A549 (cell line): Measurements from ENCODE around the gene WNT2B. TPM values are rescaled to one million over a fixed set of nuclear protein-coding genes. Genes with fewer than 3 reads are reported as not detected.

Experiments used
- ATAC-seq, 2 experiments: fragments of 200-7000 bp in 1 of 2; fragments of >200 bp in 1 of 2; cut with Nextera tagmentation in 1 of 2; cut with Tn5 transposase in 1 of 2; 3 replicates each; pipeline versions ENCODE4 v1.8.0 to v1.9.1; 2018 to 2020; ENCODE audit warnings: mild to moderate bottlenecking in 1 of 2, moderate library complexity in 1 of 2
- CTCF ChIA-PET: fragments of 300-600 bp; sonication (Branson Sonifier 250); formaldehyde crosslinking; extraction: SDS; loops from one replicate; lab custom pipeline; 2021; ENCODE audit warnings: antibody characterized with exemption, inconsistent platforms; lab: Yijun Ruan, JAX
- POLR2A ChIA-PET: fragments of 350-600 bp; formaldehyde crosslinking; extraction: SDS; loops from one replicate; lab custom pipeline; 2021; ENCODE audit warnings: antibody characterized with exemption, inconsistent platforms; lab: Yijun Ruan, JAX
- DNase-seq, 2 experiments: peaks; one replicate each; pipeline versions ENCODE4 v3.0.0 to v3.0.0-alpha.2; 2011 to 2016; ENCODE audit warnings: low read depth in 1 of 2, low spot score in 1 of 2
- FAIRE-seq: peaks from 2 replicates; lab custom pipeline; 2011; peaks lifted over from hg19 to GRCh38; lab: Jason Lieb, UNC
- H3K27ac ChIP-seq, 2 experiments: fragments of >200 bp; sonication (Bioruptor Twin); formaldehyde crosslinking; 3 replicates each; pipeline ENCODE4 v1.5.1; 2016 to 2017
- H3K4me1 ChIP-seq: fragments of >200 bp; sonication (Bioruptor Twin); formaldehyde crosslinking; 3 replicates; pipeline ENCODE4 v1.6.1; 2016
- H3K4me2 ChIP-seq: fragments of >200 bp; sonication (Bioruptor Twin); formaldehyde crosslinking; 3 replicates; pipeline ENCODE4 v1.6.1; 2016
- H3K4me3 ChIP-seq: fragments of >200 bp; sonication (Bioruptor Twin); formaldehyde crosslinking; 3 replicates; pipeline ENCODE4 v1.5.1; 2016
- H3K9me3 ChIP-seq: fragments of >200 bp; sonication (Bioruptor Twin); formaldehyde crosslinking; 3 replicates; pipeline ENCODE4 v1.6.1; 2016
- ATOH8 ChIP-seq: fragments of 250-450 bp; sonication (Bioruptor Pico); IDR thresholded peaks from 2 replicates; pipeline ENCODE4 v1.5.0; 2020; ENCODE audit warnings: low read depth, mild to moderate bottlenecking, moderate library complexity
- CBX2 ChIP-seq: fragments of 200-600 bp; sonication (generic); IDR thresholded peaks from 2 replicates; pipeline ENCODE4 v1.6.1; 2016; ENCODE audit warnings: low read depth, mild to moderate bottlenecking, borderline replicate concordance
- CEBPB ChIP-seq, 2 experiments: fragments of >200 bp in 1 of 2; sonication (Bioruptor Twin) in 1 of 2; formaldehyde crosslinking in 1 of 2; IDR thresholded peaks; 2 replicates each; pipeline ENCODE4 v1.6.1; 2012 to 2016
- CHD4 ChIP-seq: fragments of 200-600 bp; sonication (generic); IDR thresholded peaks from 2 replicates; pipeline ENCODE4 v1.6.1; 2016; ENCODE audit warnings: antibody characterized with exemption, mild to moderate bottlenecking, borderline replicate concordance
- CTCF ChIP-seq: fragments of >200 bp; sonication (Bioruptor Twin); formaldehyde crosslinking; IDR thresholded peaks from 3 replicates; pipeline ENCODE4 v1.5.1; 2016
- EHF ChIP-seq: fragments of 250-450 bp; sonication (Bioruptor Pico); IDR thresholded peaks from 2 replicates; pipeline ENCODE4 v1.5.0; 2020; ENCODE audit warnings: mild to moderate bottlenecking
- EHMT2 ChIP-seq: fragments of 200-600 bp; sonication (generic); IDR thresholded peaks from 2 replicates; pipeline ENCODE4 v1.6.1; 2016; ENCODE audit warnings: antibody characterized with exemption, low read depth, mild to moderate bottlenecking, moderate library complexity
- ESRRA ChIP-seq: fragments of 150-350 bp; IDR thresholded peaks from 2 replicates; pipeline ENCODE4 v1.6.1; 2014; ENCODE audit warnings: mild to moderate bottlenecking, low read length, borderline replicate concordance
- FOSL2 ChIP-seq, 2 experiments: fragments of 450-650 bp in 1 of 2; fragments of >200 bp in 1 of 2; sonication (Bioruptor Twin) in 1 of 2; formaldehyde crosslinking; IDR thresholded peaks; 2 replicates each; pipeline versions ENCODE4 v1.5.0 to v1.6.1; 2016 to 2020; ENCODE audit warnings: mild to moderate bottlenecking in 1 of 2, moderate library complexity in 1 of 2
- FOXS1 ChIP-seq: fragments of 250-450 bp; sonication (Bioruptor Pico); IDR thresholded peaks from 2 replicates; pipeline ENCODE4 v1.5.0; 2020; ENCODE audit warnings: mild to moderate bottlenecking, moderate library complexity
- GATA3 ChIP-seq: IDR thresholded peaks from 2 replicates; pipeline ENCODE4 v1.6.1; 2012; ENCODE audit warnings: borderline replicate concordance
- HDAC2 ChIP-seq: fragments of 200-600 bp; sonication (generic); IDR thresholded peaks from 2 replicates; pipeline ENCODE4 v1.6.1; 2016
- HEYL ChIP-seq: fragments of 250-450 bp; sonication (Bioruptor Pico); IDR thresholded peaks from 2 replicates; pipeline ENCODE4 v1.8.0; 2021; ENCODE audit warnings: mild to moderate bottlenecking, moderate library complexity
- HOXB5 ChIP-seq: fragments of 250-450 bp; sonication (Bioruptor Pico); IDR thresholded peaks from 2 replicates; pipeline ENCODE4 v1.5.0; 2020; ENCODE audit warnings: mild to moderate bottlenecking, moderate library complexity
- JUNB ChIP-seq: fragments of >200 bp; sonication (Bioruptor Twin); formaldehyde crosslinking; IDR thresholded peaks from 2 replicates; pipeline ENCODE4 v1.6.1; 2016
- MAFK ChIP-seq: fragments of 450-650 bp; IDR thresholded peaks from 2 replicates; pipeline ENCODE4 v1.6.1; 2014; ENCODE audit not compliant: partially characterized antibody
- MYC ChIP-seq: IDR thresholded peaks from 2 replicates; pipeline ENCODE4 v1.6.1; 2012; ENCODE audit warnings: mild to moderate bottlenecking, inconsistent platforms, low read length, improper control_type of control experiment, borderline replicate concordance
- NFE2L2 ChIP-seq: fragments of 150-350 bp; conservative IDR thresholded peaks from 2 replicates; pipeline ENCODE4 v1.6.1; 2014; ENCODE audit warnings: low read length
- POLR2A ChIP-seq: IDR thresholded peaks from 2 replicates; pipeline ENCODE4 v1.6.1; 2012; ENCODE audit warnings: mild to moderate bottlenecking, low read length
- POLR2AphosphoS2 ChIP-seq: conservative IDR thresholded peaks from 2 replicates; pipeline ENCODE4 v1.6.1; 2012; ENCODE audit warnings: low read length, improper control_type of control experiment, inconsistent platforms
- RAD21 ChIP-seq, 2 experiments: fragments of >200 bp in 1 of 2; sonication (Bioruptor Twin) in 1 of 2; formaldehyde crosslinking in 1 of 2; IDR thresholded peaks in 1 of 2; conservative IDR thresholded peaks in 1 of 2; 2 replicates in 1 of 2; 3 replicates in 1 of 2; pipeline ENCODE4 v1.6.1; 2012 to 2018; ENCODE audit warnings: inconsistent platforms in 1 of 2
- REST ChIP-seq: fragments of 200-600 bp; sonication (generic); IDR thresholded peaks from 2 replicates; pipeline ENCODE4 v1.6.1; 2016; ENCODE audit warnings: antibody characterized with exemption, mild to moderate bottlenecking, moderate library complexity
- SMC3 ChIP-seq: fragments of >200 bp; sonication (Bioruptor Twin); formaldehyde crosslinking; IDR thresholded peaks from 3 replicates; pipeline ENCODE4 v1.6.1; 2018; ENCODE audit warnings: inconsistent platforms
- SREBF2 ChIP-seq: fragments of 450-650 bp; IDR thresholded peaks from 2 replicates; pipeline ENCODE4 v1.6.1; 2014; ENCODE audit warnings: mild to moderate bottlenecking, moderate library complexity
- USF2 ChIP-seq: fragments of 450-650 bp; IDR thresholded peaks from 2 replicates; pipeline ENCODE4 v1.6.1; 2014; ENCODE audit warnings: antibody characterized with exemption
- ZC3H11A ChIP-seq: fragments of 450-650 bp; IDR thresholded peaks from 2 replicates; pipeline ENCODE4 v1.6.1; 2014; ENCODE audit warnings: antibody characterized with exemption, mild to moderate bottlenecking
- ZNF302 ChIP-seq: fragments of 250-450 bp; sonication (Bioruptor Pico); IDR thresholded peaks from 2 replicates; pipeline ENCODE4 v1.9.0; 2021; ENCODE audit warnings: inconsistent platforms, mild to moderate bottlenecking, moderate library complexity
- WGBS: methylation state at CpG from one replicate; pipeline ENCODE4 v1.1.6; 2017; ENCODE audit errors: missing lambda C conversion rate; 5-methylcytosine and 5-hydroxymethylcytosine counted together
- polyA plus RNA-seq, 4 experiments: library from polyadenylated mRNA; depleted of rRNA in 3 of 4; stranded (reverse); fragments of >200 nt; fragmentation: RNase III in 1 of 4; extraction: RNeasy Plus Mini Kit Qiagen cat#74134 plus additional on column Dnase treatment in 1 of 4; gene quantifications; 2 replicates in 3 of 4; 3 replicates in 1 of 4; pipeline ENCODE4 v1.2.3, GENCODE V29; 2011 to 2017

The WNT2B gene
- polyA plus RNA-seq, 2 of the 4 experiments (the other 2 are of a cell fraction) = 0.26 to 0.28 TPM

GRCh38 chr1:112554411-112554810 is 45.6 kb downstream of the WNT2B start (continued):
- no peak for TF ChIP-seq CTCF
- no peak for TF ChIP-seq CBX2
- no peak for TF ChIP-seq ZNF302 (CRISPR knock-in tag)
- TF ChIP-seq RAD21 (conservative IDR thresholded peaks at IDR 0.05 in 1 of 2, IDR thresholded peaks at IDR 0.05 in 1 of 2) = no peak

- H3K4me1 ChIP-seq = peaks cover 9% of the 10 kb centered on the region
- no peak for FAIRE-seq
- ChIA-PET POLR2A (no interaction called here), CTCF (no interaction called here)
- TF ChIP-seq NFE2L2 (peak; percentile 46; the same call in 1 of the 2 replicates), MYC (no peak), POLR2AphosphoS2 (no peak), JUNB (no peak), HEYL (no peak), REST (no peak), EHF (CRISPR knock-in tag) (no peak), MAFK (peak; percentile 88), ESRRA (no peak)
- no peak for ATAC-seq
- H3K4me3 ChIP-seq = no peak overlapping the region
- peak in 1 of 2 experiments; percentile 5 for DNase-seq
- no peak overlapping the region for H3K4me2 ChIP-seq
- peak overlapping the region; percentile 26 to 64; a peak in 1 of 6 replicates for H3K27ac ChIP-seq
- no peaks in the 10 kb centered on the region for H3K9me3 ChIP-seq
- WGBS = 91% methylated on average over 1 of the region's 1 CpG
Observed at GRCh38 chr1:112557385-112557784, 48.6 kb downstream of the WNT2B start.

GRCh38 chr1:112558634-112559033 is 49.9 kb downstream of the WNT2B start:
- peaks cover 9% of the 10 kb centered on the region for H3K4me1 ChIP-seq
- no peaks in the 10 kb centered on the region for H3K9me3 ChIP-seq
- H3K27ac ChIP-seq = no peak overlapping the region
- FAIRE-seq = no peak
- POLR2A ChIA-PET = no interaction called here
- no peak for TF ChIP-seq FOSL2 (IDR thresholded peaks at IDR 0.05)
- no peak for TF ChIP-seq FOSL2 (CRISPR knock-in tag; IDR thresholded peaks at IDR 0.05)
- no peak for TF ChIP-seq POLR2A
- TF ChIP-seq ZC3H11A = no peak
- no peak for TF ChIP-seq ATOH8
- no peak for TF ChIP-seq HDAC2
- TF ChIP-seq CHD4 = no peak
- no peak for TF ChIP-seq MAFK
- no peak for TF ChIP-seq CTCF
- no peak for TF ChIP-seq USF2
- no peak for TF ChIP-seq GATA3
- TF ChIP-seq FOXS1 (CRISPR knock-in tag) = no peak
- no peak for TF ChIP-seq SMC3
- TF ChIP-seq EHMT2 = no peak
- no peak for TF ChIP-seq EHF (CRISPR knock-in tag)
- no peak for TF ChIP-seq SREBF2
- no peak for TF ChIP-seq HOXB5 (CRISPR knock-in tag)
- no peak for TF ChIP-seq CEBPB (IDR thresholded peaks at IDR 0.05)
- no peak for ATAC-seq
- no peak overlapping the region for H3K4me3 ChIP-seq
- CTCF ChIA-PET = no interaction called here
- H3K4me2 ChIP-seq = no peak overlapping the region
- DNase-seq = no peak
- WGBS = 98% methylated on average over 3 of the region's 3 CpGs
